Measurements from ENCODE around the gene ANO8.

DNA sequence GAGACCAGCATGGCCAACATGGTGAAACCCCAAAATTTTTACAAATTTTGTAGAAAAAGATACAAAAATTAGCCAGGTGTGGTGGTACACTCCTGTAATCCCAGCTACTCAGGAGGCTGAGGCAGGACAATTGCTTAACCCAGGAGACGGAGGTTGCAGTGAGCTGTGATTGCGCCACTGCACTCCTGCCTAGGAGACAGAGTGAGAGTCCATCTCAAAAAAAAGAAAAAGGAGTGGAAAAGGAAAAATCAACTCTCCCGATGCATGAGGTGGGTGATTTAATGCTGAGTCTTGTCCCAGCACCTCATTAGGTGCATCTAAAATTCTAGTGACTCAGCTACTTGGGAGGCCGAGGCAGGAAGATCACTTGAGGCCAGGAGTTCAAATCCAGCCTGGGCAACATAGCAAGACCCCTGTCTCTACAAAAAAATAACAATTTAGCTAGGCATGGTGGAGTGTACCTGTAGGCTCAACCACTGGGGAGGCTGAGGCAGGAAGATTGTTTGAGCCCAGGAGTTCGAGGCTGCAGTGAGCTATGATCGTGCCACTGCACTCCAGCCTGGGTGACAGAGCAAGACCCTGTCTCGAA is 22.5 kb upstream of the ANO8 start:
- no peak for TF ChIP-seq CTCF (conservative IDR thresholded peaks at IDR 0.05 in 1 of 2, IDR thresholded peaks at IDR 0.05 in 1 of 2; ENCODE audit: extremely low read depth in 1 of 2, insufficient read depth in 1 of 2, low read depth in 1 of 2, low read length in 2 of 2)
- no peak for TF ChIP-seq EZH2 (IDR thresholded peaks at IDR 0.05; ENCODE audit: borderline replicate concordance, low read length)

All from mammary epithelial cell (primary cell).